GM21423 (cell line): ENCODE measurements around the gene C6orf47.

ENCODE experiments used
- ATAC-seq: cut with Tn5 transposase; IDR thresholded peaks from one replicate; pipeline ENCODE4 v1.9.1; 2021; ENCODE audit warnings: mild to moderate bottlenecking, moderate library complexity; ENCODE audit not compliant: unreplicated experiment

The C6orf47 gene

DNA sequence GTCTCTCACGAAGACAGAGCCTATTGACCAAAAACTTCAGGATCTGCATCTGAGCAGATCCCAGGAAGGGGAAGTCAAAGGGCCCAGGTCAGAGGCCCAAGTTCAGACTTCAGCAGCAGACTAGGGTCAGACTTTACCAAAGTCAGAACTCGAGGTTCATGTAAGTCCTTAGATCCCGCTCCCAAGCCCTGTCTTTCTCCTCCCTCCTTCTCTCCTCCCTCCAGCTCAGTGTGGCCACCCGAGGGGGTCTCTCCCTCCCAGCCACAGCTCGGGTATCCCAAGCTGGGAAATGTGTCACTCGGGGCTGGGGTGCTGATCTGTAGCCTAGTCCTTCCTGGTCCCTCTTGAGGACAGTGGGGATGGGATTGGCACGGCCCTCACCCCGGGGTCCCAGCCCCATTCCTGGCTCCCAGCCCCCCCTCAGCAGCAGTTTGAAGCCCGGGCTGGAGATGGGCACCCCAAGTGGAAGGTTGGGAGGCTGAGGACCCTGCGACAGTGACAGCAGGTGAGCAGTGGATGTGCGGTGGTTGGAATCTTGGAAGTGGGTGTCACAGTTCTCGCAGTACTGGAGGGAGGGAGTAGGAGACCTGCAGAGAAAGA, 1.6 kb upstream of the C6orf47 start:
- no peak for ATAC-seq

DNA sequence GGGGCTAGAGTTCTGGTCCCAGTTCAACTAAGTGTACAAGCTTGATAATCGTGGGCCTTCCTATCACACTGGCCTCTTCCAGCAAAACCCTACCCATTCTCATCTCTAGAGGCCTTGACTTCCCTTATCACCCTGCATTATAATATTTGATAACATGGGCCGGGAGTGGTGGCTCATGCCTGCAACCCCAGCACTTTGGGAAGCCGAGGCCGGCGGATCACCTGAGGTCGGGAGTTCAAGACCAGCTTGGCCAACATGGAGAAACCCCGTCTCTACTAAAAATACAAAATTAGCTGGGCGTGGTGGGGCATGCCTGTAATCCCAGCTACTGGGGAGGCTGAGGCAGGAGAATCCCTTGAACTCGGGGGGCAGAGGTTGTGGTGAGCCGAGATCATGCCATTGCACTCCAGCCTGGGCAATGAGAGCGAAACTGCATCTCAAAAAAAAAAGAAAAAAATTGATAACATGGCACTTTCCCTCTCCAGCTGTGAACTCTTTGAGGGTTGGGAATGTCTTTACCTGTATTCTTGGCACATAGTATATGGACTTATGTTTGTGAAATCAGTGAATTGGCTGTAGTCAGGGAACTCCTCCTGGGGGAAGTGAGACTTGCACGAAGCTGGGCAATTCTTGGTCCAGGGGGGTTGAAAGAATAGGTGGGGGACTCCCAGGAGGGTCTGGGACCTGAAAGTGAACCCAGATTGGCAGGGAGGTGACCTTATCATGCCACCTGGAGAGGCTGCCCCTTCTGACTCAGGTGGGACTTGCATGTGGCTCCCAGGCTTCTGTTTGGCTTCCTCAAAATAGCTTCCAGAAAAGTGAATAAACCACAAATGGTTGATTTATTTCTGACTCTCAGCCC, 915 bp upstream of the C6orf47 start:
- no peak for ATAC-seq

DNA sequence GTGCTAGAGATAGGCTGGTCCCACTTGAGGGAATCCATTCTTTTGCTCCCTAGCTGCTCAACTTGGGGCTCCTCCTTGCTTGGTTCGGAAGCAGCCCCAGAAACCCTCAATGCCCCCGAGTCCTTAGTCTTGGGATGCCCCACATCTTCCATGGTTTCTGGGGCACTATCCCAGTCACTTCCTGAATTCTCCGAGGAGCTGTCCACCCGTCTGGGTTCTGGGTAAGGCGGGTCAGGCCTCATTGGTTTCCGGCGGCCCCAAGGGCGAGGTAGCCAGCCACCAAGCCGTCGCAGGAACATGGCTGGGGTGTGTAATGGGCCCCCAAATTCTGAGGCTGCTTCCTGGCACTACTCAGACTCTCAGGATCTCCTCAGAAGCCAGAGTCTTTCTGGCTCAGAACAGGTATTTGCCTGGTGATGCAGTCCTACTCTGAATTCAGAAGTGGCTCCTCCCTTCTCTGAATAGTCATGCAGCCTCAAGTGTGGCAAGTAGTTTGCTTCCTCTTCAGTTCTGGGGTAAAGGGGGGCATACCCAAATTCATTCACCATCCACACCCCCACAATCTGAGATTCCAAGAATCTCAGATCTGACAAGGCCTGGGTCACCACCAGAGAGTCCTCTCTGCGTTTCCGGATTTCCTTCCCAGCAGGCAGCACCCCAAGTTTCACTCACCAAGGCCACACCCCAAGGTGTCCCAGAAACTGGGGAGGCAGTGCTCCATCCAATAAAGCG, 763 bp downstream of the C6orf47 start:
- no peak for ATAC-seq

- no peak for ATAC-seq
Observed at GRCh38 chr6:31658983-31659648, 1.5 kb downstream of the C6orf47 start.

- ATAC-seq: no peak
Observed at GRCh38 chr6:31658158-31658688, 2.4 kb downstream of the C6orf47 start.

- ATAC-seq: no peak
Observed at GRCh38 chr6:31657406-31658157, 3.0 kb downstream of the C6orf47 start.

GRCh38 chr6:31655349-31656237, 5.0 kb downstream of the C6orf47 start, which contains the start of gene APOM:
TSS of gene APOM (plus strand) at chr6:31655894. CDS start at chr6:31655967, 73 bp downstream.
- no peak for ATAC-seq

DNA sequence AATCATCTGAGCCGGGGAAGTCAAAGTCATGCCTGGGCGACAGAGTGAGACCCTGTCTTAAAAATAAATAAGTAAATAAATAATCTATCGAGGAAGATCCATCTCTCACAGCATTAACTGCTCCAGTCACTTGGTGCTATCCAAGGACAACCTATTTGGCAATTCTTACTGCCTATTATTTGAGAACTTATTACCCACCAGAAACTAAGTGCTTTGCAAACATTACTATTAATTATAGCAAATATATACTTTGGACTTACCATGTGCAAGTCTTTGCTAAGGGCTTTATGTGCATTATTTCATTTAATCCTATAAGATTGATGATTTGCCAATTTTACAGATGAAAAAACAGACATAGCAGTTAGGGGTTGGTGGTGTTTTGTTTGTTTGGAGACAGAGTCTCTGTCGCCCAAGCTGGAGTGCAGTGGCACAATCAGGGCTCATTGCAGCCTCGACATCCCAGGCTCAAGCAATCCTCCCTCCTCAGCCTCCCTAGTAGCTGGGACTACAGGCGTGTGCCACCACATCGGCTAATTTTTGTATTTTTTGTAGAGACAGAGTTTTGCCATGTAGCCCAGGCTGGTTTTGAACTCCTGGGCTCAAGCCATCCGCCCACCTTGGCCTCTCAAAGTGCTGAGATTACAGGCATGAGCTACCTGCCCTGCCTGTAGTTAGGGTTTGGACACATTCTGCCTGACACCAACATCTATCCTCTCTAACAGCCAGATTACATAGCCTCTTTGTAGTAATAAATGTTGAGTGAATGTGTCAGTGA, 5.8 kb downstream of the C6orf47 start:
- no peak for ATAC-seq

DNA sequence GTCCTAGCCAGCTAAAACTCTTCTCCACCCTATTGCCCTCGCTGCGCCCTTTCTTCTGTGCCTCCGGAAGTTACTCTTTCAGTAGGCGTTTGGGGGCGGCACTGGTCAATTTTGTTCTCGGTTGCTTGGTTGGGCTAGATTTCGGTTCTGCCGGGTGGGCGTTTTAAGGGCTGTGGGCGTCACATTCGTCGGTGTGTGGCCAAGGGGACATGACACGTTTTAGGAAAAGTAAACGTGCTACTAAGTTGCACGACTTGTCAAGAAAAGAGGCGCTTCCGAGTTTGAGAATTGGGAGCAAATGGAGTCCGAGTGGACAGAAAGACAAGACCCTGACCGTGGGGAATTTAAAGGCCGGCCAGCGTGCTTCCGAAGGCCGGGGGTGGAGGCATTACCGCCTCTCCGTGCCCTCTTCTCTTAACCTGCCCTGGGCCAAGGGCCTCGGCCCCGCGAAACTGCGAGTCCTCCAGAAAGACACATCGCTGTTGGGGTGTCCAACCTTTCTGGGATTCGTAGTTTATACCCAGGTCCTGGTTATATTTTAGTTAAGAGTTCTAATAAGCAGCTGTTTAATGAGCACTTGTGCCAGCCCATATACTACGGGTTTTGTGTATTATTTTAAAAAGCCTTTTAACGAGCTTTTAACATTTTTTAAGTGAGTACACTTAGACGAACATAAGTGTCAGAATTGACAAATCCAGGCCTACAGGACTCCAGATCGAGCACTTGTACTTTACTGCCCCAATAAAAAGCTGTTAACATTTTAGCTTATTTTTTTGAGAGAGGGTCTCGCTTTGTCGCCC, 7.5 kb downstream of the C6orf47 start:
- peak; percentile 55 for ATAC-seq

DNA sequence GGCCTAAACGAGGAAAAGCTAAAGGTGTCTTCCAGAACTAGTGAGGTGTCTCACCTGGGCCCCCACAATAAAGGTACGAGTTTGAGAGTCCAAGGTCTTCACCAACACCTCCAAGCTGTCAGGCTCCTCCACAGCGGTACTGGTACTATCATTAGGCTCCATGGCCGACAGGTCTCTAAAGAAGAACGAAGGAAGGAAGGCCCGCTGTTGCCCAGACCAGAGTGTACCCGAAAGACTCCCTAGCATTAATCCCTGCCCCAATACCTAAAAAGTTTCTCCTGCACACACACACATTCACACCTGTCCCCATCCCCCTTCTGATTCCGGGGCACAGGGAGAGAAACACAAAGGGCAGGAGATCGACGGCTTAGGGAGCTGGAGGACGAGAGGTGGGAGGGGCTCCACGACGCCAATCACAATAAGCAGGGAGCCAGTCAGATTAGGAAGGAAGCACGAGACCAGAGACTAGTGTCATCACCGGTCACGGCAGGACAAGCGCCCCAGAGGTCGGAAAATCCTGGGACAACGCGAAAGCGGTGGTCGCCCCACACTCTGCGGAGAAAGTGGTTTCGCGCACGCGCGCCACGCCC, 8.9 kb downstream of the C6orf47 start:
- peak; percentile 31 for ATAC-seq

GRCh38 chr6:31645325-31645724, 15.3 kb downstream of the C6orf47 start:
- no peak for ATAC-seq

- no peak for ATAC-seq
Observed at GRCh38 chr6:31643818-31644454, 16.6 kb downstream of the C6orf47 start.

DNA sequence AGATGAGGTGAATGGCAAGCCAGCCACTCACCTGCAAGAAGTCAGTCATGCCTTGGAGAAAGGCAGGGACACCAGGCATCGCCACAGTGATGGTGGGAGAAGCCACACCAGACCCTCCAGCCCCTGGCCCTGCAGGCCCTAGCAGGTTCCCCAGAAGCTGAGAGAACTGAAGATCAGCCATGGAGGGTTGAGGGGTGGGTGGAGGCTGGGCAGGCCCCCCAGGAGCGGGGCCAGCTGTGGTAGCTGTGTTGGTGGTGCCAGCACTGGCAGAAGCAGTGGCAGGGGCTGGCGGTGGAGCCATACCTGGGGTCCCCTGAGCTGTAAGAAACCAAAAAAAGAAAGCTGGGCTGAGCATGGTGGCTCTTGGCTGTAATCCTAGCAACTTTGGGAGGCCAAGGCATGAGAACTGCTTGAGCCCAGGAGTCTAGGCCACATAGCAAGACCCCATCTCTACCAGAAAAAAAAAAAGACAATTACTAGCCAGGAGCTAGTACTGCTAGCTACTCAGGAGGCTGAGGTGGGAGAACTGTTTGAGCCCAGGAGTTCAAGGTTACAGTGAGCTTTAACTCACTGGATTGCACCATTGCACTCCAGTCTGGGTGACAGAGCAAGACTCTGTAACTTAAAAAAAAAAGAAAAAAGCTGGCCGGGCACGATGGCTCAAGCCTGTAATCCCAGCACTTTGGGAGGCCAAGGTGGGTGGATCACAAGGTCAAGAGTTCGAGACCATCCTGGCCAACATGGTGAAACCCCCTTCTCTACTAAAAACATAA, 17.6 kb downstream of the C6orf47 start:
- no peak for ATAC-seq

- no peak for ATAC-seq
Observed at GRCh38 chr6:31641370-31641769, 19.2 kb downstream of the C6orf47 start.

- ATAC-seq: no peak
Observed at GRCh38 chr6:31640612-31641011, 20.0 kb downstream of the C6orf47 start.

DNA sequence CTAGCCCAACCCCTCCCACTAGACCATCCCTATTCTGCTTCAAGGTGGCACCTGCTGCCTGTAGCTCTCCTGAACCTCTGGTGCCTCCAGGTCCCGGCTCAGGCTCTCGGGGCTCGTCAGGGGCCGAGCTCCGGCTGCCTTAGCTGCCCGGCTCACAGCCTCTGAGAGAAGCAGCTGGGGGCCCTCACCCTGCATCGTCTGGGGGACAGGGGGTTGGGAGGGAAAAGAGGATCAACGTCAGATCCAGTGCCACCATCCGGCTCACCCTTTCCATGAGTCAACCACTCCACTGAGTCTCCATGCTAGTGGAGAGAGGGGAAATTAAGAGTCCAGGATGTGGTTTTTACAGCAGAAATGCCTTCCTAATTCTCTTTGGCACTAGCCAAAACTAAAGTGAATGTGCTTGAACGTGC, 21.1 kb downstream of the C6orf47 start:
- ATAC-seq: no peak
